Stomach (tissue), 4 donors: ENCODE results near the gene ZNF200.

Experiments used
- EP300 ChIP-seq: sonication (generic); formaldehyde crosslinking; IDR thresholded peaks from one replicate; pipeline ENCODE4 v1.6.1; 2017; ENCODE audit warnings: antibody characterized with exemption
- POLR2A ChIP-seq, 4 donors: fragments of 450-650 bp; IDR thresholded peaks; one replicate each; pipeline ENCODE4 v1.6.1; 2016; ENCODE audit warnings: antibody characterized with exemption in 4 of 4, control low read depth in 2 of 4, mild to moderate bottlenecking in 1 of 4, moderate library complexity in 1 of 4

- no peak for TF ChIP-seq POLR2A (IDR thresholded peaks at IDR 0.05)
- TF ChIP-seq EP300 = no peak
These were observed 51.4 kb downstream of the ZNF200 start for GRCh38 chr16:3183445-3184139.
